NCI-H2227 (cell line): Measurements from ENCODE around the gene NIN.
A peak's percentile ranks its signal among the peaks of the same experiment; 100 is the strongest.

Experiments
- DNase-seq: peaks from one replicate; lab custom pipeline; 2025; ENCODE audit not compliant: unreplicated experiment; lab: John Stamatoyannopoulos, UW

NIN gene, protein sequence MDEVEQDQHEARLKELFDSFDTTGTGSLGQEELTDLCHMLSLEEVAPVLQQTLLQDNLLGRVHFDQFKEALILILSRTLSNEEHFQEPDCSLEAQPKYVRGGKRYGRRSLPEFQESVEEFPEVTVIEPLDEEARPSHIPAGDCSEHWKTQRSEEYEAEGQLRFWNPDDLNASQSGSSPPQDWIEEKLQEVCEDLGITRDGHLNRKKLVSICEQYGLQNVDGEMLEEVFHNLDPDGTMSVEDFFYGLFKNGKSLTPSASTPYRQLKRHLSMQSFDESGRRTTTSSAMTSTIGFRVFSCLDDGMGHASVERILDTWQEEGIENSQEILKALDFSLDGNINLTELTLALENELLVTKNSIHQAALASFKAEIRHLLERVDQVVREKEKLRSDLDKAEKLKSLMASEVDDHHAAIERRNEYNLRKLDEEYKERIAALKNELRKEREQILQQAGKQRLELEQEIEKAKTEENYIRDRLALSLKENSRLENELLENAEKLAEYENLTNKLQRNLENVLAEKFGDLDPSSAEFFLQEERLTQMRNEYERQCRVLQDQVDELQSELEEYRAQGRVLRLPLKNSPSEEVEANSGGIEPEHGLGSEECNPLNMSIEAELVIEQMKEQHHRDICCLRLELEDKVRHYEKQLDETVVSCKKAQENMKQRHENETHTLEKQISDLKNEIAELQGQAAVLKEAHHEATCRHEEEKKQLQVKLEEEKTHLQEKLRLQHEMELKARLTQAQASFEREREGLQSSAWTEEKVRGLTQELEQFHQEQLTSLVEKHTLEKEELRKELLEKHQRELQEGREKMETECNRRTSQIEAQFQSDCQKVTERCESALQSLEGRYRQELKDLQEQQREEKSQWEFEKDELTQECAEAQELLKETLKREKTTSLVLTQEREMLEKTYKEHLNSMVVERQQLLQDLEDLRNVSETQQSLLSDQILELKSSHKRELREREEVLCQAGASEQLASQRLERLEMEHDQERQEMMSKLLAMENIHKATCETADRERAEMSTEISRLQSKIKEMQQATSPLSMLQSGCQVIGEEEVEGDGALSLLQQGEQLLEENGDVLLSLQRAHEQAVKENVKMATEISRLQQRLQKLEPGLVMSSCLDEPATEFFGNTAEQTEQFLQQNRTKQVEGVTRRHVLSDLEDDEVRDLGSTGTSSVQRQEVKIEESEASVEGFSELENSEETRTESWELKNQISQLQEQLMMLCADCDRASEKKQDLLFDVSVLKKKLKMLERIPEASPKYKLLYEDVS (N-terminal part only)

DNA sequence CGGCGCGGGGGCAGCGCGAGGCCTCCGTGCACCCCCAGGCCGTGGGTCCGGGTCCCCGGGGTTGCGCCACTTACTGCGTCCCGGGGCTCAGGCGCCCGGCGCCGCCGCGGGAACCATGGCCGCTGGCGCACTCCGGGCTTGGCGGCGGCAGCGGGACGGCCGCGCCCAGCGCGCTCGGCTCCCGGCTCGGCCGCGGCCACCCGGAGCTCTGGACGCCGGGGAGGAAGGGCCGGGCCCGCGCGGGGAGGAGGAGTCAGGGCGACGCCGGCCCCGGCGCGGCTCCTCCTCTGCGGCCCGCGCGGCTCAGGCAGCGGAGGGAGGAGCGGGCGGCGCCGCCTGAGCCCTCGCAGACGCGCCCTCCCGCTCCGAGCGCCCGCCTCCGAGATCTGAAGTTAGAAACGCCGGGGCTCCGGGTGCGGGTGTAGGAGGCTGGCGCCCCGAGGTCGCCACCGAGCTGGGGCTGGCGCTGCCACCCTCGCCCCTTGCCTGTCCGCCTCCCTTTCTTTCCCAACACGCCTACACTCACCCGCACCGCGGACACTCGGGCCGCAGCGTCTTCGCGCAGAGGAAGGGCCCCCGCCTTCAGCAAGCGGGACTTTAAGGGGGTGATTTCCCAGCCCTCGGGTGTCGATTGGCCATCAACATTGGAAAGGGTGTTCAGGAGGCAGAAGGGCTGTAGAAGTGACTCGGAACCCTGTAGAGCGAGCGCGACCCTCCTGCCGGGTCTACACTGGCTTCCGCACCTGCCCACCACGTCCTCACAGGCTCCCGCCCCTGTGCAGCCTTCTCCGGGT lies at the start of gene NIN:
NIN (minus strand) TSS at position 231 of the 794 bp plus-strand sequence. CDS start 9,106 bp downstream, outside the sequence.
- peak; percentile 91 for DNase-seq

GRCh38 chr14:50875359-50876070 lies 44.6 kb upstream of the NIN start:
- no peak for DNase-seq

- DNase-seq = no peak
Observed at GRCh38 chr14:50874757-50875156, 43.8 kb upstream of the NIN start.

DNA sequence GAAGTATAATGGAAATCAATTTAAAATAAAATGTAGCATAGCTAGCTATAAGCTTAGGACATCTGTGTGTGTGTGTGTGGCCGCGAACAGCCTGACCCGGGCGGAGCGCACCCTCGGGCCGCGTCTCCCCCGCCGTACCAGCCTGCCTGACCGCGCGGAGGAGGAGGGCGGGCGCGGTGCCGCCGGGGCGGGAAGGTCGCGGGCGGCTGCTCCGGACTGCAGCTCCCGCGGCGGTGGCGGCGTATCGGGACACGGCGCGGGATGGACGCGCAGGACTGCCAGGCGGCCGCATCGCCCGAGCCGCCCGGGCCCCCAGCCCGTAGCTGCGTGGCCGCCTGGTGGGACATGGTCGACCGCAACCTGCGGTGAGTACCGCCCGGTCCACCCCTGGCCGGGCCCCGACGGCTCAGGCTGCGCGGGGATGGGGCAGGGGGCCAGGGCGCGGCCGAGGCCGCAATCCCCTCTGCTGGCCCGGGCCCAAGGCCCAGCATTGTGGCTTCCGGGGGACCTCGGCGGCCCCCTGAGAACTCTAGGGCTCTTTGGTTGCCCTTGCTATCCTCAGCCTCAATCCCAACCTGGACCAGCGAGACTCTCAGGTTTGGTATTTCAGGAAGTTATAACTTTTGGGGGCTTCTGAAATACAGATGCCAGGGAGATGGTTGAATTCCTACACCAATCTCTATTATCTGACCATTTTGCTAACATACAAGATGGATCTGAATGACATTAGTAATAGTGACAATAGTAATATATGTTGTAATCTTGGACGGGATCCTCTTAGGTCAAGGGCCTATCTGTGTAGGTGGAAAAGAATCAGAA lies 41.2 kb upstream of the NIN start, which contains the start of gene ABHD12B:
ABHD12B (plus strand) TSS at position 140 of the 819 bp plus-strand sequence; CDS start at position 262, 122 bp downstream.
- DNase-seq = no peak

DNA sequence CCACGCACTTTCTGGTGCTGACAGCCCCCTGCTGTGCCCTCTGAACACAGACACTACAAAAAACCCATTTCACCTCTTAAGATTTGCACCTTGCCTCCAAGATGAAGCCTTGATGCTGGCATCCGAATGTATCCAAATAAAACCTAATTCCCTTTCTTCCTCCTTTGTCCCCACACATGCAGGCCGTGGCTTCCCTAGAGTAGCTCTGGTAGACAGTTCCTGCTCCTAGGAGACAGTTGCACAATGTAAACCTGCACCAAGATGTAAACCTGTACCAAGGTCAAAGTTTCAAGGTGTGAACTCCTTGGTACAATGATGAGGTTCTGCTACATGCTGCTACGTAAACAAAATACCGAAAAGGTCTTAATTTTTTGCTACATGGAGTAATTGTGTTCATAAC lies 40.3 kb upstream of the NIN start:
- DNase-seq = no peak

DNA sequence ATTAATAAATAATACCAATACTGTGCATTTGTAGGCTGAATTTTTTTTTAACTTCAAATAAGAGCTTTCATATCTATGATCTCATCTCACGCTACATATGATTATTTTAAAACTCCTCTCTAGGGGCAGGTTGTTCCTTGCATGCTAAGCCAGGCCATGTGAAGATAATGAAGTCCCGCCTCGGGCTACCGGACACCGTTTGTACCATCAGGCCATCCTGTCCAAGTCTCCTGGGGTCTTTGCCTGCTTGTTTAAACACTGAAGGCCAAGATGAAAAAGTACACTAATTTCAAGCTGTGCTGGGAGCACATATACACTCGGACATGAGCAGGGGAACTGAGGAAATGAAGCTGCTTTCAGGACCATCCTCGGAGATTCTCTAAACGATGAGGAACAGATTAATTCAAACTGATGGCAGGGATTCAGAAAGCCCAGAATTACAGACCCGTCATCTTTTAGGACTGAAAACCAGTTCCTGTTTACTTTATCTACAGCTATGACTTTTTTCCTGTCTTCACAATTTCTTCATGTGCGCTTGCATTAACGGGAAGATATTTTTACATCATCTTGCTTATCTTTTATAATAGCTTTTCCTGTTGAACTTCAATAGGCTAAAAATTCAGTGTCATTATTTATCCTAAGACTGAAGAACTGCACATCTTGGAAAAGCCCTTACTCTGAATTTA lies 34.6 kb upstream of the NIN start:
- no peak for DNase-seq

- no peak for DNase-seq
Observed at GRCh38 chr14:50864946-50865345, 34.0 kb upstream of the NIN start.

DNA sequence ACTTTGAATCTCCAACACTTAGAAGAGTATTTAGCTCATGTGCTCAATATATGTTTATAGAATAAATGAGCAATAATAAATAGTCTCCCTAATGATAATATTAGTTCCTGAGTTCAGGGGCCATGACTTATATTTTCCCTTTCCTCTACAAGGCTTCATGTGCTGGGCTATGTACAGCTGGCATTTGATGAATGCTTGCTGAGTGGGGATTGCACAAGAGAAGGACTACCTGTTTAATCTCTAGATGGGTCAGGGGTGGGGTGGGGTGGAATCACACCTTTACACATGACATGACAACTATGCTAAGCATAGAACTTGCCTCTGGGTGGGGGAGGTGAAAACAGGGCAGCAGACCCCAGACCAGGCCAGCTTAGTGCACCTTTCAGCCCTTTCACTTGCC lies 33.3 kb upstream of the NIN start:
- DNase-seq = no peak

GRCh38 chr14:50862036-50862570 lies 31.1 kb upstream of the NIN start:
- DNase-seq = no peak

GRCh38 chr14:50860478-50861086 lies 29.6 kb upstream of the NIN start:
- DNase-seq = peak; percentile 88

GRCh38 chr14:50859296-50859624 lies 28.3 kb upstream of the NIN start:
- DNase-seq = no peak

DNA sequence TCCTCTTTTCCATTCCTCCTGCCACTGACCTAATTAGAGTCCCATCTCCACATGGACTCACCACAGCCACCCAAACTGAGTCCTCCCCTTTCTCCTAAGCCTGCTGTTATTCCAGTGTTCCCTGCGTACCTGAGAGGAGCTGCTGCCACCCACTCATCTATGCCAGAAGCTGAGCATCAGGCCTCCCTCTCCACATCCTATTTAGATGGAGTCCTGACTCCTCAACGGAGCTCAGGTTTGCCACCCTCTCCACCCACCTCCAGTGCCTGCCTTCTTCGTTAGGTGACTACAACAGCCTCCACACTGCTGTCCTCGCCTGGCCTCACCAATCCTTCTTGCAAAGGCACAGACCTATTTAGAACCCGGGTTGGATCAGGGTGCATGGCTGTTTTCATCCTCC lies 25.7 kb upstream of the NIN start:
- no peak for DNase-seq

- no peak for DNase-seq
Observed at GRCh38 chr14:50855558-50855957, 24.6 kb upstream of the NIN start.

DNA sequence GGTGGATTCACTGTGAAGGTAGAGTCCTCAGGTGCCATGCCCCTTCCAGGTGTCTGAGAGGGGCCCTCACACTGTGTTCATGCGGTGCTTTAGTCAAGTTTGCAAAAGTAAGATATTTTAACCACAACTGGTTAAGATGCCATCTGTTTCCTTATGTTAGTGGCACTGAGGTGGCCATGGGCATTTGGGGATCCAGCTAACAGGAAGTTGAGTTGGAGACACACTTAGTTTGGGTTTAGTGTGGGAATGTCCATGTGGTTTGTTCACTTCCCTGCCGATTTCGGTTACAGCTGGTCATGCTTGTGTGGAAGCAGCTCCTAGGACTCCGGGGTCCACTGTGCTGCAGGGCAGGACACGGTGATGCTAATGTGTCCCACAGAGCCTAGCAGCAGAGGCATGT lies 23.6 kb upstream of the NIN start:
- DNase-seq = no peak

GRCh38 chr14:50853891-50854290 lies 22.9 kb upstream of the NIN start:
- no peak for DNase-seq

DNA sequence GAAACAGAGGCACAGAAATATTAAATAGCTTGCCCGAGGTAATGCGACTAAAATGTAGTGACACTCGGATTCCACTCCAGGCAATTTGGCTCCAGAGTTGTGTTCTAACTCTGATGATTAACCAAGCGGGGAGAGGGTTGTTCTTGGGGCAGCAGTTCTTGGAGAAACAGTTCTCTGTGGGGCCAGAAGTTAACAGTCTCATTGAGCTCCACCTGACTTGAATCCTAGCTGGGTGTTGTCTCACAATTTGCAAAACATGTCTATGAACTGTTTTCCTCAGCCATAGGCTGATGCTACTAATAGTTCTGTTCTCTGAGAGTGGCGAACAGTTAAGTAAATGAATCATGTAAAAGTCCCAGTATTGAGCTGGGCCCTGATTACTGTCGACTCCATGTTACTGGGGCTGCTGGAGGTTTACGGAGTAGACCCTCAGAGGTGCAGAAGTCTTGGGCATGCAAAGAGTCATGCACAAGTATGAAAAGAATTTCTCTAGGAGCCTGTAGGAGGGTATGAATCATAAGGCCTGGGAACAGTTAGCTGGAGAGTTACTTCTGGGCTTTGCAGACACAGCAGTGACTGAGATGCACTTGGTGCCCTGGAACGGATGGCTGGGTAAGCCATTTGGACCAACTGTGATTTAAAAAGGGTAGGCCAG lies 15.4 kb upstream of the NIN start:
- DNase-seq = no peak

GRCh38 chr14:50845166-50845565 lies 14.2 kb upstream of the NIN start:
- DNase-seq = no peak
